ENCODE data around the gene POMZP3.
A peak's percentile ranks its signal among the peaks of the same experiment; 100 is the strongest.
"Not testable (repeated sequence)": the region's sequence is repeated elsewhere in the genome, so short reads cannot be mapped to it uniquely, and the experiment has no call there.

POMZP3 gene

GRCh38 chr7:76586585-76587315, 40.3 kb downstream of the POMZP3 start:
- DNase-seq: not testable (repeated sequence)

- DNase-seq: not testable (repeated sequence)
Observed at GRCh38 chr7:76583636-76584281, 43.3 kb downstream of the POMZP3 start.

- DNase-seq: peak; percentile 4 to 25
Observed at GRCh38 chr7:76582848-76583631, 44.0 kb downstream of the POMZP3 start.

- not testable (repeated sequence) for DNase-seq
Observed at GRCh38 chr7:76575919-76576655, 51.0 kb downstream of the POMZP3 start.

GRCh38 chr7:76575431-76575830, 51.6 kb downstream of the POMZP3 start:
- DNase-seq: not testable (repeated sequence)

- DNase-seq: not testable (repeated sequence)
Observed at GRCh38 chr7:76572296-76572695, 54.8 kb downstream of the POMZP3 start.

GRCh38 chr7:76570324-76570775, 56.7 kb downstream of the POMZP3 start:
- not testable (repeated sequence) for DNase-seq

GRCh38 chr7:76568742-76569141, 58.3 kb downstream of the POMZP3 start:
- not testable (repeated sequence) for DNase-seq

GRCh38 chr7:76567753-76568152, 59.3 kb downstream of the POMZP3 start:
- DNase-seq: not testable (repeated sequence)

GRCh38 chr7:76567311-76567710, 59.8 kb downstream of the POMZP3 start:
- DNase-seq: not testable (repeated sequence)

GRCh38 chr7:76565001-76565400, 62.1 kb downstream of the POMZP3 start:
- not testable (repeated sequence) for DNase-seq

GRCh38 chr7:76561342-76561741, 65.7 kb downstream of the POMZP3 start:
- not testable (repeated sequence) for DNase-seq

- DNase-seq: not testable (repeated sequence)
Observed at GRCh38 chr7:76560157-76560556, 66.9 kb downstream of the POMZP3 start.
